ENCODE results near the gene GCA. TPM values are rescaled to one million over a fixed set of nuclear protein-coding genes. Genes with fewer than 3 reads are reported as not detected.

The GCA gene
- total and polyA plus RNA-seq, 2 of the 4 experiments (the other 2 are of a cell fraction) = 2.2 to 3.6 TPM

DNA sequence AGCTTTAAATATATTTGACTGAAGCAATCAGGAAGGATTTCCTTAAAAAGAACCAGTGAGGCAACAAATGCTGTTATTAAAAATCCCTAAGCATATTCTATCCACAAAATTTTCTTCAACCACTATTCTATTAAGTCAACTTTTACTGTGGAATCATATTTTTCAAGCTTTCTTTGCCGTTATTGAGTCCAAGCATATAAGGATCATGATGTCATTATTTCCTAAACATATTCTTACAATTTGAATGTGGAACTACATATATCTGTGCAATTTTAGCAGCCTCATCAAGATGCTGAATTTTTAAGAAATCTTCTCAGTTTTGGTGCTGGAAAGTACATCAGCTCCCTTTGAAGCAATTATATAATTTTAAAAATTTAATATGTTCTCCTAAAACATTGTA lies 31.1 kb upstream of the GCA start:
- Histone ChIP-seq H3K56ac (ENCODE audit: extremely low read depth, insufficient read depth, low read length) (no peak overlapping the region), H3K27ac (ENCODE audit: insufficient read depth, low read length) (no peak overlapping the region), H3K4me1 (ENCODE audit: control insufficient read depth, insufficient read depth, low read length) (no peaks in the 10 kb centered on the region), H3K4me2 (ENCODE audit: low read depth, low read length) (no peak overlapping the region), H3K9ac (ENCODE audit: low read depth, low read length) (no peak overlapping the region), H2AK5ac (ENCODE audit: low read depth, low read length) (no peak overlapping the region), H3K79me1 (ENCODE audit: low read depth in 1 of 2, low read length in 2 of 2) (no peaks in the 10 kb centered on the region), H2BK5ac (ENCODE audit: low read depth, low read length, poor library complexity, severe bottlenecking) (no peak overlapping the region), H3K18ac (ENCODE audit: low read depth, low read length) (no peak overlapping the region), H4K91ac (ENCODE audit: insufficient read depth, low read depth, low read length) (no peak overlapping the region), H2BK120ac (ENCODE audit: low read depth, low read length) (no peak overlapping the region), H2BK15ac (ENCODE audit: low read depth, low read length) (no peak overlapping the region), H4K8ac (ENCODE audit: low read depth in 2 of 2, low read length in 2 of 2) (no peak overlapping the region), H4K5ac (ENCODE audit: low read depth, low read length) (no peak overlapping the region), H3K4me3 (ENCODE audit: insufficient read depth, low read depth, low read length) (no peak overlapping the region), H3K36me3 (ENCODE audit: control insufficient read depth, insufficient read depth, low read length) (no peaks in the 10 kb centered on the region), H3K9me3 (ENCODE audit: control insufficient read depth, insufficient read depth, low read length) (no peaks in the 10 kb centered on the region), H3K9me1 (ENCODE audit: insufficient read depth, low read length) (no peaks in the 10 kb centered on the region; the same call in 1 of the 2 replicates), H2AFZ (replicated peaks; ENCODE audit: low read length, poor library complexity) (no peak overlapping the region), H4K20me1 (ENCODE audit: insufficient read depth, low read length) (no peaks in the 10 kb centered on the region), H3K23ac (ENCODE audit: low read depth, low read length) (no peak overlapping the region), H3K14ac (replicated peaks; ENCODE audit: low read depth, low read length) (no peak overlapping the region), H2AK9ac (replicated peaks; ENCODE audit: low read depth, low read length, poor library complexity) (no peak overlapping the region), H3K4ac (ENCODE audit: low read depth, low read length) (no peak overlapping the region), H2BK20ac (ENCODE audit: low read depth, low read length) (no peak overlapping the region), H3K27me3 (ENCODE audit: control insufficient read depth, insufficient read depth, low read length) (no peaks in the 10 kb centered on the region)
- dilution Hi-C loops (cut with HindIII; ENCODE audit: low sequenced_read_pairs, unreplicated experiment) (no loop called here), in situ Hi-C loops (cut with MboI; ENCODE audit: low sequenced_read_pairs) (loop anchor here (25.0 kb wide), 1 partner anchor 326 kb away; no protein-coding TSS in a partner anchor), intact Hi-C loops (cut with micrococcal nuclease) (no loop called here)
- no peak for ATAC-seq (ENCODE audit: low read depth)
- BruUV-seq (replicated peaks) = no TSS peak
- ChIA-PET POLR2A (ENCODE audit: unreplicated experiment) (no interaction called here), CTCF (interaction anchor here (0.9 kb wide), 1 partner anchor 22 kb away, joined by 3 read pairs; no protein-coding TSS in a partner anchor)
- DNase-seq = no peak
- no CpG with 5 or more reads among the region's 1 CpG for WGBS, 2 experiments (ENCODE audit: extremely low coverage in 2 of 2, insufficient read length in 1 of 2)
- TF ChIP-seq RFX5 (IDR thresholded peaks at IDR 0.05; ENCODE audit: low read depth, low read length) (no peak), CEBPB (IDR thresholded peaks at IDR 0.05; ENCODE audit: low read depth, low read length) (no peak), FOS (IDR thresholded peaks at IDR 0.05; ENCODE audit: low read depth, low read length) (no peak), CHD1 (IDR thresholded peaks at IDR 0.05; ENCODE audit: low read depth, low read length) (no peak), POLR2A (IDR thresholded peaks at IDR 0.05; ENCODE audit: low read depth, low read length) (no peak), RAD21 (IDR thresholded peaks at IDR 0.05; ENCODE audit: low read length) (no peak), NFE2L2 (IDR thresholded peaks at IDR 0.05; ENCODE audit: low read depth, low read length) (no peak), ELK1 (IDR thresholded peaks at IDR 0.05; ENCODE audit: borderline replicate concordance, low read depth, low read length) (no peak), BHLHE40 (IDR thresholded peaks at IDR 0.05; ENCODE audit: low read depth, low read length) (no peak), MXI1 (IDR thresholded peaks at IDR 0.05; ENCODE audit: borderline replicate concordance, low read depth, low read length) (no peak), MAZ (IDR thresholded peaks at IDR 0.05; ENCODE audit: borderline replicate concordance, low read depth, low read length) (no peak)
- TF ChIP-seq, protein P1, sequence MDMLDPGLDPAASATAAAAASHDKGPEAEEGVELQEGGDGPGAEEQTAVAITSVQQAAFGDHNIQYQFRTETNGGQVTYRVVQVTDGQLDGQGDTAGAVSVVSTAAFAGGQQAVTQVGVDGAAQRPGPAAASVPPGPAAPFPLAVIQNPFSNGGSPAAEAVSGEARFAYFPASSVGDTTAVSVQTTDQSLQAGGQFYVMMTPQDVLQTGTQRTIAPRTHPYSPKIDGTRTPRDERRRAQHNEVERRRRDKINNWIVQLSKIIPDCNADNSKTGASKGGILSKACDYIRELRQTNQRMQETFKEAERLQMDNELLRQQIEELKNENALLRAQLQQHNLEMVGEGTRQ (IDR thresholded peaks at IDR 0.05; ENCODE audit: low read depth, low read length) = no peak

All from IMR-90 (cell line).